Cortex of kidney (tissue), 1 donor: ENCODE data around the gene SLC2A6.
"Not testable (repeated sequence)": the region's sequence is repeated elsewhere in the genome, so short reads cannot be mapped to it uniquely, and the experiment has no call there.

ENCODE experiments used
- DNase-seq: peaks from one replicate; lab custom pipeline; 2025; lab: John Stamatoyannopoulos, UW

The SLC2A6 gene

DNA sequence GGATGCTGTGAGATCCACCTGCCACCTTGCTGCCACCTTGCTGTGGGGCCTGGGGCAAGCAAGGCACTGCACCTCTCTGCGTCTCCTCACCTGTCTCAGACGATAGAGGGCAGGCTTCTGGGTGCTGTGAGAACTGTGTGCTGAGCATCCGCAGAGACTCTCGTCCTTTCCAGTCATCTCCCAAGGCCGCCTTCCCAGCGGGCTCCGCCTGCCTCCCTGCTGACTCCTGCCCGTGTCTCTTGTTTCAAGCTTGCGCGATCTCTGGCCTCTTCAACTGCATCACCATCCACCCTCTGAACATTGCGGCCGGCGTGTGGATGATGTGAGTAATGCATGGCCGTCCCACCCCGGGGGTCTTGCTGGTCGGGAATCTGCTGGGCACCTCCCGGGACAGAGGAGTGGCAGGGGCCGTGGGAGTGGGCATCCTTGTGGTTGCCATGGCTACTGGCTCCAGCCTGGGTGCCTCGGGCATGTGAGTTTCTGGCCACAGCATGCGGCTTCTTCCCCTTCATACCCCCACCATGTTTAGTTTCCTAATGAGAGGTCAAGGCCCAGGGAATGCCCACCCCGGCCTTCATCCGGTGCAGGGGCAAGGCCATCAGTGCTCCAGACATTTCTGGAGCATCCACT is 15.6 kb downstream of the SLC2A6 start:
- no peak for DNase-seq

DNA sequence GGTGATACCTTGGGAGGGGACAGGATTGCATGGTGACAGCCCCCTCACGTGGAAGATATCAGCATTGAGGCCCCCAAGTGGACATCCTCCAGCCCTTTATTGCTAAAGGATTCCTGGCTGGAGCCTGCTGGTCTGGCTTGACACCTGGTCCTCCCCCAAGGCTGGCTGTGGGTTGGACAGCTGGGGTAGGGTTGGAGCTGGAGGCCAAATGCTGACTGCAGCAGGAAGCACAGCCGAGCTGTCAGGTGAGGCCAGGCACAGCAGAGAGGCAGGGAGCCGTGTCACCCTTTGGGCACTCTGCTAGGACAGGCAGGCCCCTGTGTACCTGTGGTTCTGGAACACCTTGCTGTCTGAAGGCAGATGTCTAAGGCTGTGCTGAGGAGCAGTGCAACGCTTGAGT is 16.9 kb downstream of the SLC2A6 start:
- no peak for DNase-seq

- DNase-seq, result no peak
Observed at GRCh38 chr9:133460405-133461175, 18.3 kb downstream of the SLC2A6 start.

GRCh38 chr9:133459476-133460404 is 19.2 kb downstream of the SLC2A6 start, which contains the start of gene CACFD1:
Gene CACFD1, plus strand, starts transcription at chr9:133459978. Its CDS starts 89 bp downstream, at chr9:133460067.
- DNase-seq, result peak; percentile 77

DNA sequence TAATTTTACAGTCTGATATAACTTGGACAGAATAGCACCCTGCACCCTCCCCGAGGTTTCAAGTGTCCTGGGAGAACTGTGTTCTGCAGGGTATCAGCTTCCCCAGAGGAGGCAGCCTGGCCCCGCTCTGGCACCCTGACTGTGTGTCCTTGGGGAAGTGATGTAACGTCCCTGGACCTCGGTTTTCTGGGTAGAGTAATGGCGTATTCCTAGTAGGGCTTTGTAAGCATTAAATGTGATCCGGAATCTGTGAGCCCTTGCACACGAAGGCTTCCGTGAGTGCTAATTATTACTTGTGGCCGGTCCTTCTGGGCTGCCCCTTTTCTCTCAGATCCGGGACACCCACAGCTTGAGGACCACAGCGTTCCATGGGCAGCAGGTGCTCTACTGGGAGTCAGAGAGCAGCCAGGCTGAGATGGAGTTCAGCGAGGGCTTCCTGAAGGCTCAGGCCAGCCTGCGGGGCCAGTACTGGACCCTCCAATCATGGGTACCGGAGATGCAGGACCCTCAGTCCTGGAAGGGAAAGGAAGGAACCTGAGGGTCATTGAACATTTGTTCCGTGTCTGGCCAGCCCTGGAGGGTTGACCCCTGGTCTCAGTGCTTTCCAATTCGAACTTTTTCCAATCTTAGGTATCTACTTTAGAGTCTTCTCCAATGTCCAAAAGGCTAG is 20.1 kb downstream of the SLC2A6 start:
- no peak for DNase-seq

GRCh38 chr9:133457748-133458147 is 21.2 kb downstream of the SLC2A6 start:
- no peak for DNase-seq

GRCh38 chr9:133457233-133457632 is 21.7 kb downstream of the SLC2A6 start:
- no peak for DNase-seq

GRCh38 chr9:133456409-133456808 is 22.5 kb downstream of the SLC2A6 start:
- DNase-seq, result no peak

GRCh38 chr9:133455936-133456335 is 23.0 kb downstream of the SLC2A6 start:
- no peak for DNase-seq

- no peak for DNase-seq
Observed at GRCh38 chr9:133454943-133455673, 23.8 kb downstream of the SLC2A6 start.

- DNase-seq, result no peak
Observed at GRCh38 chr9:133454325-133454724, 24.6 kb downstream of the SLC2A6 start.

DNA sequence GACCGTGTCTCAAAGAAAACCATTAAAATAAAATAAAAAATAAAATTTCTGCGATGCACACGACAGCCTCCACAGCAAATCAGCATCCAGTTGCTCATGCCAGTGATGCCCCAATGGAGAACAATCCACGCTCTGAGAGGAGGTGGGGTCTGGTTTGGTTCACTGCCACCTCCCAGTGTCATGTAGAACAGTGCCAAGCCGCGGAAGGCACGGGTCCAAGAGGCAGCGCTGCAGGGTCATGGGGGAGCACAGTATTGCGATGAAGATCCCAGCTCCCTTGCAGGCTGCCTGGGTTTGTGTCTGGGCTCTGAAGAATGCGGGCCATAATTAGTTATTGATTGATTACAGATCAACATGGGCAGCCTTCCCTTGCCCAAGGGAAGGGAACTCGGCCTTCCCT is 25.2 kb downstream of the SLC2A6 start:
- DNase-seq, result no peak

GRCh38 chr9:133452562-133452961 is 26.3 kb downstream of the SLC2A6 start:
- no peak for DNase-seq

GRCh38 chr9:133451865-133452264 is 27.0 kb downstream of the SLC2A6 start:
- DNase-seq, result not testable (repeated sequence)

DNA sequence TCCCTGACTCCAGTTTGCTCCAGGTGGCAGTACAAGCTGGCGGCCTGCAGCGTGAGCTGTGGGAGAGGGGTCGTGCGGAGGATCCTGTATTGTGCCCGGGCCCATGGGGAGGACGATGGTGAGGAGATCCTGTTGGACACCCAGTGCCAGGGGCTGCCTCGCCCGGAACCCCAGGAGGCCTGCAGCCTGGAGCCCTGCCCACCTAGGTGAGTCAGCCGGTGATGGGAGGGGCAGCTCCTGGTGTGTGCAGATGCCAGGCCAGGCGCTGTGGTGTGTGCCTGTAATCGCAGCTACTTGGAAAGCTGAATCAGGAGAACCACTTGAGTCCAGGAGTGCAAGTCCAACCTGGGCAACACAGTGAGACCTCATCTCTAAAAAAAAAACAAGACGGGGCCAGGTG is 29.1 kb downstream of the SLC2A6 start:
- no peak for DNase-seq

- no peak for DNase-seq
Observed at GRCh38 chr9:133448487-133448972, 30.4 kb downstream of the SLC2A6 start.

DNA sequence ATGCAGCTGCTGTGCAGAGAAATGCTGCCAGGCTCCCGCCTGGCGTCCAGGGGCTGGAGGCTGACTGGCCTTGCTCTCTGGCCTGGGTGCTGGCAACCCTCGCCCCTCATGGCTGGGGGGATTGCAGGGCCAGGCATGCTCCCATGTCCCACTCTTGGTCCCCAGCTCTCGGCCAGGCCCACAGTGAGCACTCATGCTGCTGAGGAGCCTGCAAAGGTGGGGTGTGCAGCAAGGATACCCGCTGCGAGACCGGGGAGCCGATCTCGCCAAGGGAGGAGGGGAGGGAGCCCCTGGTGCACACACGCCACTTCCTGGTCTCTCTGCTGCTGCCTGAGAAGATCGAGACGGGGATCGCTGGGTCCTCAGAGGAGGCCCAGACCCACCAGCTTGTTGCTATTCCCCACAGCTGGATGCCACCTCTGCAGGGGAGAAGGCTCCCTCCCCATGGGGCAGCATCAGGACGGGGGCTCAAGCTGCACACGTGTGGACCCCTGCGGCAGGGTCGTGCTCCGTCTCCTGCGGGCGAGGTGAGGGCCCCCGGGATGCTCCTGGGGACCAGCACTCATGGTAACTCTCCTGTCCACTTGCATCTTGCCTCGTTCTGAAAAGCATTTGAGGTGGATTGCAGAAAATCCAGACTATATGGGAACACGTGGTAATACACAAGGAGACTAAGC is 33.5 kb downstream of the SLC2A6 start:
- DNase-seq, result no peak

DNA sequence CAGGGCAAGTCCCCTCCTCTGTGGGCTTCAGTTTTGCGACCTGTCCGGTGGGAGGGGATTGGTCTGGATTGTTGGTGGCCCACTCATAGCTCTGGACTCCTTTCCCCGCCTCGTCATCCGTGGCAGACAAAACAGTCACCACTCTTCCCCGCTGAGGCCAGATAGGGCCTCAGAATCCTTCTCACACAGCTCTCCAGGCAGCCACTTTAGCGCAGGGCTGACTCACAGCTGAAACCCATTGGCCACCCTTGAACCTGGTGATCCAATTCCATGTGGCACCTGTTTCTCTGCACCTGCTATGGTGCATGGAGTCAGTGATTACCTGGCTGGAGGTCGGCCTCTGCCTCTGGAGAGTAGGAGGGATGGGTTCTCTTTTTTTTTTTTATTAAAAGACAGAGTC is 34.9 kb downstream of the SLC2A6 start:
- DNase-seq, result no peak

- no peak for DNase-seq
Observed at GRCh38 chr9:133443248-133443647, 35.7 kb downstream of the SLC2A6 start.

DNA sequence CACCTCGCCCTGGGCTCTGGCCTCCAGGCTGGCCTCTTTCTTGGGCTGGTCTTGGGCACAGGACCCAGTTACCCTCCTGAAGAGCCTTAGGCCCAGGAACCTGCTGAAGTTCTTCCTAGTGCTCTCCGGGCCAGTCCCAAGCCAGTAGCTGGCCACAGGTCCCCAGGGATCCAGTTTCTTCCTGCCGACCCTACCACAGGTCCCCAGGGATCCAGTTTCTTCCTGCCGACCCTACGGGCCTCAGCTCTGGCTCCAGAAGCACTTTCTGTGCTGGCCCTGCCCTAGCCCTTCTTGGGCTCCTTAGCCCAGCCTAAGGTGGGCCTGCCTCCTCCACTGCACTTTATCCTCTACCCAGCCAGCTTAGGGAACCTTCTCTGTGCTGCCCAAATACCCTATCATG is 37.3 kb downstream of the SLC2A6 start:
- DNase-seq, result no peak
